ENCODE data around the gene CTNNA2.
"Not testable (repeated sequence)": the region's sequence is repeated elsewhere in the genome, so short reads cannot be mapped to it uniquely, and the experiment has no call there.

CTNNA2 gene

DNA sequence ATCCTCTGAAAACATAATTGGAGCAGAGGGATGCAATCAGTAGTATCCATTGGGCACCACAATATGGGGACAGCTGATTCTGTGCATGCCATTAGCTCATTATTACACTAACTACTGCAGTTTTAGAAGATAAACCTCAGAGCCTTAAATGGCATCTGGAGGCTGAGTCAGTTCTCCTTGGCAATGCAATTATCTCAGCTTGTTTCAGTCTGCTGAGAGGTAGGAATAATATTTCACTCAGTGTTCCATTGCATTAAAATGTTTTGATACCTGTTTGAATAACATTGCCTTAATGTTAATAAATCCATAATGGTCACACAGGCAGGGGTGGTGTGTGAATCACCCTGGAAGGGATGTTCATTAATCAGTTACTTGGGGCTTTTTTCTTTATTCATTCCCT, 482.1 kb downstream of the CTNNA2 start:
- DNase-seq: no peak

- no peak for DNase-seq
These were observed 483.9 kb downstream of the CTNNA2 start for GRCh38 chr2:79996709-79997108.

GRCh38 chr2:80001701-80002101, 488.9 kb downstream of the CTNNA2 start:
- DNase-seq: no peak

DNA sequence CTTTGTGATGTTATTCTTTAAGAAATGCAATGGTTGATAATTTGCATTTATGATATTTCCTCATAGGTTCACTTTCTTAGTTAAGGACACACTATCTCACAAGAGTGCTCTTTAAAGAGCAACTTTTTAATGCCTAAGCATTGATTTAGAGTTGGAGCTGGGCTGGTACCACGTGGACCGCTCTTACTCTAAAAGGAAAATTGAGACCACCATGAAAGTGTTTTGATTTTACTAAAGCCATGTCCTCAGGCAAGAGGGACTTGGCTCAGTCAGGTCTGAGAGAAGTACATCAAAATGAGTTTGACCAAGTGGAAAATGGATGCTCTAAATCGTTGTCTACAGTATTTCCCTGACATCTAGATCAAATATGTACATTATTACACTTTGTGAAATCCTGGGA, 489.3 kb downstream of the CTNNA2 start:
- no peak for DNase-seq

GRCh38 chr2:80002568-80003157, 489.8 kb downstream of the CTNNA2 start:
- DNase-seq: no peak

GRCh38 chr2:80007777-80008503, 495.1 kb downstream of the CTNNA2 start:
- no peak for DNase-seq

GRCh38 chr2:80008596-80008995, 495.7 kb downstream of the CTNNA2 start:
- no peak for DNase-seq

DNA sequence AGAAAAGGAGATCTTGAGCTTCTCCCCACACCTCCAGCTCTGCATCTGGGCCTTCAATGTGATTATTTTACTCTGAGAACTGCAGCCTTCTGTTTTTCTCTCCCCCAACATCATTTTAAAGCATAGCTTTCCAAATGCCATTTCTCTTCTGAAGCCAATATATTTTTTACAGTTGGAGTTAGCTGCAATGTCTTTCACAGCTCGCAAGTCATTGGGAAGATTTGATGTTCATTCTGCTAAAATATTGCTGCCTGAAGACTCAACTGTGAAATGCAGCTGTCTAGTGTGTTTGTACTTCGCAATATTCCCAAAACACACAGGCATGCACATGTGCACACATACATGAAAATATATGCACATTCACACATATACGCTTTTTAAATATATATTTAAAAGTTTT, 496.4 kb downstream of the CTNNA2 start:
- DNase-seq: no peak

DNA sequence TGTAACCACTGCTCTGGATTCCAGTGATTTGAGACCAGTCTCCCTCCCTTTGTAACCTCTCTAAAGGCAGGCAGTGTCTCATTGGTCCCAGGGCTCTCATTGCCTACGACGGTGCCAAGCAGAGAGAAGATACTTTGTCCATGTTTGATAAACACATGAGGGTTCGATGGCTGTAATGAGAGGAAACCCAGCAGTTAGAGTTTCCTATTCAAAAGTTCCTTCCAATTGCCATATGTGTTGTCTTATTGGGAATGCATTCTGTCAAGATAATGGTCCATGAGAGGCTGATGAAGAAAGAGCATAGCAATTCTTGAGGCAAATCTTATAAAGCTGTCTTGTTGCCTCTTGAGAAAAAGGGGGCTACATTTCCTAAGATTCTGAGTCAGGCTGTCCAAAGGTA, 499.2 kb downstream of the CTNNA2 start:
- DNase-seq: no peak

GRCh38 chr2:80014637-80015036, 501.8 kb downstream of the CTNNA2 start:
- no peak for DNase-seq

DNA sequence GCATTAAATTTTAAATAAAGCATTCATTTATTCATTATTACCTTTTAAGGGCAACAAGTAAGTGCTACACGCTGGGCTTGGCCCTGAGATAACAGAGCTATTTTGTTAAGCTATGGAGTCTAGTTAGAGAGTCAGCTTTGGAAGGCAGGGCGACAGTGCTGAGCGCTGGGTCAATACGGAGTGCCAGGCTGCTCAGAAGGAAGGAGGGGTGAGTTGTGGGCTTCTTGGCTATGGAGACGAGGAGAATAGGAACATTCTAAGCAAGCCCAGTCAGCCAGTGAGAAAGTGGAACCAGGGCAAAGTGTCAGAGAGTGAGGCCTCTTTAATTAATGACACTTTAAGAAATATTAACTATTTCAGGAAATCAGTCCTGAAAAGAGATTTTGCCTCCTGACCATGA, 503.3 kb downstream of the CTNNA2 start:
- DNase-seq: no peak

- no peak for DNase-seq
These were observed 507.0 kb downstream of the CTNNA2 start for GRCh38 chr2:80019571-80020460.

- DNase-seq: no peak
These were observed 509.2 kb downstream of the CTNNA2 start for GRCh38 chr2:80022018-80022417.

DNA sequence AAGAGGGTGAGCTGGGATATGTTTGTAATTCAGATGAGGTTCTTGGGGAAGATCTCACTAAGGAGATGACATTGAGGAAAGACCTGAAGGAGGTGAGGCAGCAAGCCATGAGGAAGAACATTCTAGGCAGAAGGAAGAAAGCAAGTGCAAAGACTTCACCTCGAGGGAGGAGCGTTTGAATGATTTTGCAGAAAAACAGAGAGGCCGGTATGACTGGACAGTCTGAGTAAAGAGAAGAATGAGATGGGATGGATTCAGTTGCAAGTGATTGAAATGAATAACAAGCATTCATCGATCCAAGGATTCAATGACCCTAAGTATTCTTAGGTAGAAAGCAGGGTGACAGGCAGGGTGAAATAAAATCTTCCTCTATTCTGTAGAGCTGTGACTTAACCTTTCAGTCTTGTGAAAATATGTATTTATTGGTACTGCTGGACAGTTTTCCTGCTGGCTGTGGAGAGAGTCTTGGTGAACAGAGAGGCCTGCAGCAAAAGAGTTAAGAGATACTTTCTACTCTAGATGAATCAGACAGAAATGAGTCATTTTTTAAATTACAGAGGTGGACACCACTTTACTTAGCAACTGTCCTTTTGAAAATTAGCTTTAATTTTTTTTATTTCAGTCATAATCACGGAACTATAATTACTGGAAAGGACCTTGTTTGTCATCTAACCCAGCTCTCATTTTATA, 513.3 kb downstream of the CTNNA2 start:
- DNase-seq: no peak

DNA sequence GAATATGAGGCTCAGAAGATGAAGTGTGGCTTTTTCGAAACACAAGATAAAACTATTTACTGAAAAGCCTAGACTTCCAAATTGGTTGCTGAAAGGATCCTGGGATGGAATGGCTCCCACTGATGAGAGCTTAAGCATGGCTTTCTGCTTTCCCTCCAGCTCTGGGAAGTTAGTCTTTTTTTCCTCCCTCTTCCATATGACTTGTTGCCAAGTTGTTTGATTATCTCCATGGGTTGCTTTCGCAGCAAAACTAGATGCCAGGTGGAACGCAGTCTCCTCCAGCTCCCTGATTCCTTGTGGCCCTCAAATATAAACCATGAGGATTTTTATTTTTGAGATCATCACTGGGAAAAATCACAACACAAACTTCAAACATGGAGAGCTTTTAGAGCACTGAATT, 515.2 kb downstream of the CTNNA2 start:
- DNase-seq: no peak

- no peak for DNase-seq
These were observed 515.7 kb downstream of the CTNNA2 start for GRCh38 chr2:80028584-80028983.

- no peak for DNase-seq
These were observed 517.3 kb downstream of the CTNNA2 start for GRCh38 chr2:80030135-80030534.

DNA sequence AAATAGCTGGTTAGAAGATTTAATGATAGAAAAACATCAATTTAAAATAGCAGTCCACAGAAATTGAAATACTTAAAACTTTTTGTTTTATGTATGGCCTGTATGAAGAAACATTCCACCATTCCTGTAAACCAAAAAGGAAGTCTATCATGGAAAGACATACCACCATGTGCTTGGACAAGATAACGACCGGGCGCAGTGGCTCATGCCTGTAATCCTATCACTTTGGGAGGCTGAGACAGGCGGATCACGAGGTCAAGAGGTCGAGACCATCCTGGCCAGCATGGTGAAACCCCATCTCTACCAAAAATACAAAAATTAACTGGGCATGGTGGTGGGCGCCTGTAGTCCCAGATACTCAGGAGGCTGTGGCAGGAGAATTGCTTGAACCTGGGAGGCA, 519.8 kb downstream of the CTNNA2 start:
- not testable (repeated sequence) for DNase-seq

- no peak for DNase-seq
These were observed 523.0 kb downstream of the CTNNA2 start for GRCh38 chr2:80035749-80036285.

DNA sequence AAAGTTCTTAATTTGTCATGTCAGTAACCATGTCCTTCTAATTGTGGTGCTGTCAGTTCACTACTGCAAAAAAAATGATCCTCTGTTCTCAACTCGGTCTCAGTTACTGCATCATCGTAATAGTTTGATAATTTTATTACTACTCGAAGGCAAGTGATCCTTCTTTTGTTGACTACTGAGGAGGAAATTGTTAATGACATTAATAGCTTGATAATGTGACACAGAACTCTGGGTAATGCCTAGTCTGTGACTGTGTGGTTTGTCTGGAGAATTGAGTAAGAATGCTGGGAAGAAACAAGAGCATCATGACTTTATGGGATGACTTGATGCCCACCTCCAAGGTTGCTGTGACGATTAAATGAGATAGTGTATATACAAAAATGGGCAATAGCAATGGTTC, 524.5 kb downstream of the CTNNA2 start:
- no peak for DNase-seq

- no peak for DNase-seq
These were observed 527.4 kb downstream of the CTNNA2 start for GRCh38 chr2:80040226-80040625.

GRCh38 chr2:80042635-80043034, 529.8 kb downstream of the CTNNA2 start:
- DNase-seq: no peak

GRCh38 chr2:80048296-80048695, 535.4 kb downstream of the CTNNA2 start:
- DNase-seq: no peak

Measured in stimulated activated CD4-positive, alpha-beta T cell treated with anti-CD3 and anti-CD28 coated beads, Interleukin-2, amount 100 ng/mL, for 24 hours (primary cell).